ENCODE results near the gene TMEM92.

DNA sequence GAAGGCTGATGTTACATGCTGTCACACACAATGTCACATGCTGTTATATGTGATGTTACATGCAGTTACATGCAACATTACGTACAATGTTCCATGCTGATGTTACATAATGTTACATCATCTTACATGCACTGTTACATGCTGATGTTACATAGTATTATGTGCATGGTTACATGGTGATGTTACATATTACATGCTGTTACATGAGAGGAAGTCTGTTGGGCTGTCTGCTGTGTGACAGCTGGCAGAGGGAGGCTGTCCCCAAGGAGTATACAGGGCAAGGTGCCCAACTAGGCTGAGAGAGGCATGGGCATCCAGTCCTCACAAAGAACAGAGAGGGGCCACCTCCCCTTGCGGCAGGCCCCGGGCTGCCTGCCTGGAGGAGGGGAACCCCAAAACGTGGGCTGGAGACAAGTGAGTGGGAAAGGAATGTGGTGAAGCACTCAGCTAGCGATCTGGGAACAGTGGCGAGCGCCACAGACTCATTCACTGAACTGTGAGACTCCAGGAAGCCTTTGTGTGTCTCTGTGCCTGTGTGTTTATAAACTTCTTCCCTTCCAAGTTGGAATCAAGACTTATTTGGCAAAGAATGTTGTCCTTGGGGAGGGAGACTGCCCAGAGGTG lies 30.6 kb downstream of the TMEM92 start:
- TF ChIP-seq EZH2phosphoT487 (IDR thresholded peaks at IDR 0.05; ENCODE audit: borderline replicate concordance): no peak
- TF ChIP-seq, protein P1, sequence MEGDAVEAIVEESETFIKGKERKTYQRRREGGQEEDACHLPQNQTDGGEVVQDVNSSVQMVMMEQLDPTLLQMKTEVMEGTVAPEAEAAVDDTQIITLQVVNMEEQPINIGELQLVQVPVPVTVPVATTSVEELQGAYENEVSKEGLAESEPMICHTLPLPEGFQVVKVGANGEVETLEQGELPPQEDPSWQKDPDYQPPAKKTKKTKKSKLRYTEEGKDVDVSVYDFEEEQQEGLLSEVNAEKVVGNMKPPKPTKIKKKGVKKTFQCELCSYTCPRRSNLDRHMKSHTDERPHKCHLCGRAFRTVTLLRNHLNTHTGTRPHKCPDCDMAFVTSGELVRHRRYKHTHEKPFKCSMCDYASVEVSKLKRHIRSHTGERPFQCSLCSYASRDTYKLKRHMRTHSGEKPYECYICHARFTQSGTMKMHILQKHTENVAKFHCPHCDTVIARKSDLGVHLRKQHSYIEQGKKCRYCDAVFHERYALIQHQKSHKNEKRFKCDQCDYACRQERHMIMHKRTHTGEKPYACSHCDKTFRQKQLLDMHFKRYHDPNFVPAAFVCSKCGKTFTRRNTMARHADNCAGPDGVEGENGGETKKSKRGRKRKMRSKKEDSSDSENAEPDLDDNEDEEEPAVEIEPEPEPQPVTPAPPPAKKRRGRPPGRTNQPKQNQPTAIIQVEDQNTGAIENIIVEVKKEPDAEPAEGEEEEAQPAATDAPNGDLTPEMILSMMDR (conservative IDR thresholded peaks at IDR 0.05; ENCODE audit: low read length): no peak

All from Loucy (cell line).